Thoracic aorta (tissue), 2 donors: ENCODE measurements around the gene DICER1. TPM values are rescaled to one million over a fixed set of nuclear protein-coding genes. Genes with fewer than 3 reads are reported as not detected.
A peak's percentile ranks its signal among the peaks of the same experiment; 100 is the strongest.

Experiments
- ATAC-seq: fragments of 150-250 bp; one replicate; pipeline ENCODE4 v1.8.0; 2017; ENCODE audit warnings: low read depth; ENCODE audit not compliant: insufficient number of reproducible peaks, low FRiP score
- DNase-seq: peaks from one replicate; pipeline ENCODE4 v3.0.0-alpha.2; 2020; ENCODE audit warnings: low spot score
- H3K27ac ChIP-seq, 2 donors: fragments of 200-600 bp; sonication (generic); 1 replicate in 1 of 2; 2 replicates in 1 of 2; pipeline ENCODE4 v1.5.1; 2016; ENCODE audit warnings: mild to moderate bottlenecking in 2 of 2, moderate library complexity in 2 of 2
- H3K27me3 ChIP-seq: fragments of 200-600 bp; sonication (generic); replicated peaks from 2 replicates; pipeline ENCODE4 v1.6.0; 2016; ENCODE audit warnings: mild to moderate bottlenecking; ENCODE audit not compliant: insufficient read depth
- H3K36me3 ChIP-seq: fragments of 200-600 bp; sonication (generic); one replicate; pipeline ENCODE4 v1.5.1; 2016
- H3K4me1 ChIP-seq, 2 donors: fragments of 200-600 bp; sonication (generic); 1 replicate in 1 of 2; 2 replicates in 1 of 2; pipeline versions ENCODE4 v1.5.1 to v1.6.0; 2016; ENCODE audit warnings: low read depth in 2 of 2, mild to moderate bottlenecking in 1 of 2; ENCODE audit not compliant: control insufficient read depth in 1 of 2
- H3K4me3 ChIP-seq: fragments of 200-600 bp; sonication (generic); 2 replicates; pipeline ENCODE4 v1.5.1; 2016; ENCODE audit warnings: mild to moderate bottlenecking
- H3K9me3 ChIP-seq: fragments of 200-600 bp; sonication (generic); 2 replicates; pipeline ENCODE4 v1.5.1; 2016
- CTCF ChIP-seq: fragments of 200-600 bp; sonication (generic); IDR thresholded peaks from one replicate; pipeline ENCODE4 v1.5.1; 2019; ENCODE audit warnings: antibody characterized with exemption
- total RNA-seq, 2 donors: library from RNA; depleted of rRNA; stranded (reverse); fragments of >200 nt; gene quantifications; one replicate each; pipeline versions ENCODE4 v1.1.0 to v1.2.3, GENCODE V29; 2016

The DICER1 gene
- total RNA-seq, 2 donors from 2014 or later, result 56.3 to 92.5 TPM

- Histone ChIP-seq H3K27ac (no peak overlapping the region), H3K4me1 (peaks cover 0 to under 1% of the 10 kb centered on the region in 2 donors), H3K27me3 (no peaks in the 10 kb centered on the region), H3K9me3 (no peaks in the 10 kb centered on the region), H3K36me3 (no peaks in the 10 kb centered on the region), H3K4me3 (no peak overlapping the region)
- TF ChIP-seq CTCF, result no peak
- ATAC-seq (no peak), DNase-seq (no peak)
Observed at GRCh38 chr14:95190346-95190840, 33.1 kb upstream of the DICER1 start.

- TF ChIP-seq CTCF, result no peak
- Histone ChIP-seq H3K4me1 (peaks cover 0 to 9% of the 10 kb centered on the region in 2 donors), H3K9me3 (no peaks in the 10 kb centered on the region), H3K36me3 (no peaks in the 10 kb centered on the region), H3K27ac (no peak overlapping the region), H3K4me3 (no peak overlapping the region), H3K27me3 (no peaks in the 10 kb centered on the region)
- DNase-seq (no peak), ATAC-seq (no peak)
Observed at GRCh38 chr14:95189367-95190132, 32.2 kb upstream of the DICER1 start.

- H3K4me1 ChIP-seq, result peaks cover 0 to 13% of the 10 kb centered on the region in 2 donors
- no peak overlapping the region for H3K4me3 ChIP-seq
- H3K27ac ChIP-seq, result no peak overlapping the region
- no peak for TF ChIP-seq CTCF
- H3K36me3 ChIP-seq, result no peaks in the 10 kb centered on the region
- ATAC-seq, result no peak
- H3K9me3 ChIP-seq, result no peaks in the 10 kb centered on the region
- DNase-seq, result no peak
- no peaks in the 10 kb centered on the region for H3K27me3 ChIP-seq
Observed at GRCh38 chr14:95188380-95188779, 31.1 kb upstream of the DICER1 start.

GRCh38 chr14:95185767-95186392 is 28.6 kb upstream of the DICER1 start:
- no peaks in the 10 kb centered on the region for H3K36me3 ChIP-seq
- H3K27ac ChIP-seq, result peak overlapping the region in 1 of 2 donors; percentile 39
- peaks cover 0 to 13% of the 10 kb centered on the region in 2 donors for H3K4me1 ChIP-seq
- H3K27me3 ChIP-seq, result no peaks in the 10 kb centered on the region
- TF ChIP-seq CTCF, result no peak
- ATAC-seq, result no peak
- H3K4me3 ChIP-seq, result peak overlapping the region; percentile 22
- no peak for DNase-seq
- H3K9me3 ChIP-seq, result no peaks in the 10 kb centered on the region

- H3K27me3 ChIP-seq, result no peaks in the 10 kb centered on the region
- H3K36me3 ChIP-seq, result no peaks in the 10 kb centered on the region
- no peak for TF ChIP-seq CTCF
- H3K4me3 ChIP-seq, result peak overlapping the region; percentile 22
- H3K27ac ChIP-seq, result peak overlapping the region in 1 of 2 donors; percentile 39
- no peaks in the 10 kb centered on the region for H3K9me3 ChIP-seq
- ATAC-seq, result peak; percentile 23
- H3K4me1 ChIP-seq, result peaks cover 0 to 13% of the 10 kb centered on the region in 2 donors
- no peak for DNase-seq
Observed at GRCh38 chr14:95185033-95185766, 27.9 kb upstream of the DICER1 start.
